Pons (tissue), 1 donor: ENCODE data around the gene EPHB1.

ENCODE experiments used
- DNase-seq: peaks from one replicate; pipeline ENCODE4 v3.0.0-alpha.2; 2016; ENCODE audit warnings: low spot score

EPHB1 gene

DNA sequence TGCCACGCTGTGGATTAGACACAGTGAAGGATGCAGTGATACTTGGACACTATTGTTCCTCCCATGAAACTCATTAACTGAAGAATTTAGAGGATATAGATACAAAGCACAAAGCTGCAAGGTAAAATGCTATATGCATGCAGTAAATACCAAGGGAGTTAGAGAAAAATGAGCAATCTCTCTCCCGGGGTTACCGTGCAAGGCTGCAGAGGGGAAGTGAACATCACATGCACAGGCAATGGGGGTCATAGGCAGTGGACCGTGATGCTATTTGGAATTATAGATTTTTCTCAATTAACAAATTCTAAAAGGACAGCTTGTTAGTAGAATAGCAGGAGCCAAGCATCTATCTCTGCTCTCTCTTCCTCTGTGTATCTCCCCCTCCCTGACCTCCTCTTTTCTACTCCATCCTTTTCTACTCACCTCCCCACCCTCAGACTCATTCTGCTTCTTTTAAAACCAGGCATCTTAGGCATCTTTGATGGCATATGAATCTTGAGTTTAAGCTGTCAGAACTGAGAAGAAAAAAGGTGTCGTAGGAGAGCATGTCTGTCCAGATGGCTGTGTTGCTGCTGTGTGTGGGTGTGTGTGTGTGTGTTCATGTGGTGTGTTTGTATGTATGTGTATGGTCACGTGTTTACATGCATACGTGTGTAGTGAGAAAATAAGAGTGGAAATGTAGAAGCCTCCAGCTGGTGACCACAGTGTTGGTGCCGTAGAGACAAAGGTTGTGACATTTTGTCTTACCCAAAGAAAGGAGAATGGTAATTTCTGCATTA lies 339.0 kb downstream of the EPHB1 start:
- no peak for DNase-seq

GRCh38 chr3:135134684-135135075 lies 339.6 kb downstream of the EPHB1 start:
- no peak for DNase-seq

- no peak for DNase-seq
Measured at GRCh38 chr3:135135445-135135844, 340.4 kb downstream of the EPHB1 start.

- no peak for DNase-seq
Measured at GRCh38 chr3:135136361-135137100, 341.5 kb downstream of the EPHB1 start.

DNA sequence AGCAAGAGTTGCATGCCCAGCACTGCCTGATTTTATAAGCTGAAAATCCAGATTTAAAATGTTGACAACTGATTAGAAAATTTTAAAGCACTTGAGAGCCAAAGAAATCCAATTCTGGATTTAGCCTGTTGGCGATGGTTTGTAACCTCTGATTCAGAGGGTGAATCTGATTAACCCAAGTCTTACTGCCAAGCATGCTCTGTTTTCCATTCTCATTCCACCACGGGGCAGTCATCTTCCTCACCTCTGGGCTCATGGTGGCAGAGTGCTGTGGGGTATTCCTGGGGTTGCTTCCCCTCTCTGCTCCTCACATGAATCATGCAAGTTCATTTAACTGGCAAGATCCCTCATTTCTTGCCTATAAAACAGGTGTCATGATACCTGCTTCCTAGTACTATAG lies 342.2 kb downstream of the EPHB1 start:
- no peak for DNase-seq

DNA sequence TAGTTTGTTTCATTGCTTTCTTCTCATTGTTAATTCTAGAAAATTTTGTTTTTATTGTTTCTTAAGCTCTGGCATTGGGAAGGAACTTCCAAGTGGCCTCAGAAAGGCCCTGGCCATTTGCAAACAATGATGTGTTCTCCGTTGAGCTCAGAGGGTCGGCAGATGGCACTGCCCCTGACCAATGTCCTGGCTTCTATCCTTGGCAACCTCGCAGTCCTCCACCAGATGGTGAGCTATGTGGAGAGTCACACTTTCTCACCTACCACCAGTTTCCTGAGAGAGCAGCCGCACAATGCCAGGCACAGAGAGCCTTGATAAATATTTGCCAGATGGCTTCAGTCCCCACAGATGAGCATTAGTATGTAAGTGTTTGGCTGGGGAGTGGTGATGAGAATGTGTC lies 343.7 kb downstream of the EPHB1 start:
- DNase-seq, result no peak

- DNase-seq, result no peak
Measured at GRCh38 chr3:135140591-135140990, 345.5 kb downstream of the EPHB1 start.

DNA sequence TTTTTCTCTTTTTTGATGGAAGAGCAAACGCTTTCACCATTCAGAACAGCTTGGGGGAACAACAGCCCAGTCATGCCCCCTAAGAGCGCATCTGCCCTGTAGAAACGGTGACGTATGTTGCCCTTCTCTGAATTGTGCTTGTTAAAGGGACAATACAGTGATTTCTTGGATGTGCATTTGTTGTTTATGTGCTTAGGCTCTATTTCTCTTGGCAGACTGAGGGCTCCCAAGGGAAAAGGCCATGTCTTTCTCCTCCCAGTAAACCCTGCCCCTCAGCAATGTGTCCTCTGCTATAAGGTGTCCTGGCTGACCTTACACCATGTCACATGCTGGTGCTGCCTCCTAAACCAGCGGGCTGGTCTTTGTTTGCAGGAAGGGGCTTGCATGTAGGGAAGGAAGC lies 346.1 kb downstream of the EPHB1 start:
- peak; percentile 87 for DNase-seq

- DNase-seq, result no peak
Measured at GRCh38 chr3:135141672-135142071, 346.6 kb downstream of the EPHB1 start.

DNA sequence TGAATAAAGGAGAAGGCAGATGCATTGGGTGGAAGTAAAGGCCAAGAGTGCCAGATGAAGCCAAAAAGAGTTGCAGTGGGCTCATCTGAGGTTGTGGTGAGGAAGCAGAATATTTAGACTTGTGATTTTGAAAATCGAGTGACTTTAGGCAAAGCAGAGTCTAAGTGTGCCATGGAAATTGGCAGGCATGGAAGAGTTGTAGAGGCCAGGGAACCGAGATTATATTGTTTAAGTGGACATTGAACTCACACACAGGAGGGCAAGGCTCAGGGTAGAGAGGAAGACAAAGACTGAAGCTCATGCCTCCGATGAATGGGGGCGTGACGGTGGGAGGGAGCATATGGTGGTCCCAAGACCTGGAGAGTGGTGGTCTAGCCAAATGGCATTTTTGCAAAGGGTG lies 347.5 kb downstream of the EPHB1 start:
- no peak for DNase-seq

GRCh38 chr3:135143474-135143873 lies 348.4 kb downstream of the EPHB1 start:
- no peak for DNase-seq

DNA sequence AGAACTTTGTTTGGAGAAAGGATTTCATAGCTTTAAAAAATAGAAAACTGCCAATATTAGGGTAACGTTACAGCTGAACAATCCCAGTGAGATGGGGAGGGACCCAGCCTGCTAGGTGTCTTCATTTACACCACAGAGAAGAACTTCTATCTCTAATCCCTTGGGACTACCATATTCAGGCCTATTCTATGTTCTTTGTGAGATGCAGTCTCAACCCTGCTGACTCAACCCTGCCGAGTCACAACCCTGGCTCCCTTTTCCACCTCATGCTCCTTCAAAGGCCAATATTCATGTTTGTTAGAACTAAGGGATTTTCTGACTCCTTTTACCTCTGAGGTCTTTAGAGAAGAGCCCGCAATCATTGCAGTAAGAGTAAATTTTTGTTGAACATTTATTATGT lies 350.5 kb downstream of the EPHB1 start:
- DNase-seq, result no peak

GRCh38 chr3:135147657-135148056 lies 352.6 kb downstream of the EPHB1 start:
- no peak for DNase-seq

GRCh38 chr3:135148398-135149020 lies 353.4 kb downstream of the EPHB1 start:
- DNase-seq, result peak; percentile 37

DNA sequence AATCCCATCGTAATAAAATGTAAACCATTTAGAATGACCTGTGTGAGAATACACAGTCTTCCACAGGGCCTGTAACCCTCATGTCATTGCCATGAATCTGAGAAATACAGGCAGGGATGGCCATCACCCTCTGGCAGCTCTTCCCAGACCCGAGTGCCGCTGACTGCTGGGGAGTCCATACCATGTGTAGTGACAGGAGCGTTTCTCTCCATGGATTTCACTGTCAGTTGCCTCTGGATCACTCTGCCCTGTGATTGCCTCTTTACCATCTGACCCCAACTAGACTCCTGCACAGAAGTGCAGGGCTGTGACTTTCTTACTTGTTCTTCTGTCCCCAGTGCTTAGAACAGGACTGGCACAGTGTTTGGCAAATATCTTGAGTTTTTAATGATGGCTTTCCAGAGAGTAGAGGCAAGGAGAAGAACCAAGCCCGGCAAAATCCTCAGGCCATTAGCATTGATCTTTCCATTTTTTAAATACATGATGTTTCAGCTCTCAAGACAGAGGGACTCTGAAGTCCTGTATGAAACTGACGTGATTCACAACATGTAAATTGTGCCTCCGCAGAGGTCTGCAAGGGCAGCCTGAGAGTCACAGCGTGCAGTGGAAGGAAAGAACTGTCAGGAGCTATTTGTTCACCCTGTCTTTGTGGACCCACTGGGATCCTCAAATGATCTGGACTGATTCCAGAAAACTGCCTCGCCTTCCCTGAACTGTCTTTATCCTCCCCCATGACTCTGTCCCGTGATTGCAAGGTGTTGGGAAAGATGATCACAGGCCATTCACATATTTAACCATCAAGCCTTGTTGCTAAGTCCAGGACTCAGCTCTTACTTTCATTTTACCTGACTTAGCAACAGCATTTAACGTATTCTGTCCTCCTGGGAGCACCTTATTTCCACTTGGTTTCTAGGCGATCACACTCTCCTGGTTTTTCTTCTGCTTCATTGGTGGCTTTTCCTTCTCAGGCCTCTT lies 354.9 kb downstream of the EPHB1 start:
- DNase-seq, result no peak

- no peak for DNase-seq
Measured at GRCh38 chr3:135154186-135154585, 359.1 kb downstream of the EPHB1 start.

DNA sequence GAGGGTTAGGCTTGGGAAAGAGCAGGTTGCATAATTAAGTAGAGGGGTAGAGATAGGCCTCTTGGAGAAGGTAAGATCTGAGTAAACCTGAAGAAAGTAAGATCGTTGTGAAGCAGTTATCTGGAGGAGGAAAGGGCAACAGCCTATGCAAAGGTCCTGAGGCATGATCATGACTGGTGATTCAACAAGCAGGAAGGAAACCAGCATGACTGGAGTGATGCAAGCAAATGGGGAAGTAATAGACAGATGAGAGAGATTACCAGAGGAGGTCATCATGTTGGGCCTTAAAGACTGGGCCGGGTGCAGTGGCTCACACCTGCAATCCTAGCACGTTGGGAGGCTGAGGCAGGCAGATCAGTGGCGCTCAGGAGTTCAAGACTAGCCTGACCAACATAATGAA lies 360.2 kb downstream of the EPHB1 start:
- no peak for DNase-seq

DNA sequence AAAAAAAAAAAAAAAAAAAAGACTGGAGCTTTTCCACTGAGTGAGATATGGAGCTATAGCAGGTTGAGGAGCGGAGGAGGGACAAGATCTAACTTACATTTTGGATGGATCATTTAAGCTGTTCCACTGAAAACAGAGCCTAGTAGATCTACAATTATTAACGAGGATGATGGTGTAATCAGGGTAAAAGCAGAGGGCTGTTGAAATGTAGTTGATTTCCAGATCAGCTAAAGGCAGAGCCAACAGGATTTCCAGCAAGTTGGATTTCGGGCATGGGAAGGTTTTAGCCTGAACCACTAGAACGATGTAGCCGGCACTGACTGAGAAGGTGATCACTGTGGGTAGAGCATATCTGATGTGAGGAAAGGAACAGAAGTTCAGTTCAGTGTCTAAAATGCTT lies 360.7 kb downstream of the EPHB1 start:
- no peak for DNase-seq

DNA sequence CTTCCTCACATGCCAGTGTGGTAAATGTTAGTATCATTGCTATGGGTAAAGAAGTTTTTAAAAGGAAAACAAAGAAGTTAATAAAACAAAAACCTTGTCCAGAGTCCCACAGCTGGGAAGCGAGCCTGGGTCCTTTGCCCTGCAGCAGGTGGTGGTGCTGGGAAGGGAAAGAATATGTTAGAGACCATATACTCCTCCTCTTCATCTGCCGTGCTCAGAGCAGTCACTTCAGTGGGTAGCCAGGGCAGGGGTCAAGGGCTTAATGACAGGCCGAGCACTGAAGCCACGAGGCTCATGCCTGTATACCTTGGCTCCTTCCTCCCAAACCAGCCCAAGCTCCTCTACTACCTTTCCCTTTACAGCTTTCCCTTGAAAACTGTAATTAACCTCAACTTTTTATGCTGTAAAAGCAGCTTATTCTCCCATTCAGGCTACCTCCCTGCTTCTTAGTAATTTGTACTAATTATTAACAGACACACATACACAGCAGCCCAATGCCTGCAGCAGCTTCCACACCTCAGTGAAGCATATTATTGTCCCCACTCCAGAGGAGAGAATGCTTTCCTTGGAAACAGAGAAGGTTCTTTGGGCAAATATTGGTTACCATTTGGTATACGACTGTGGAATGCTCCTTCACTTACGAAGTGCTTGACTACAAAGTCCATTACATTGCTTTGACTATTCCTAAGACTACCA lies 362.1 kb downstream of the EPHB1 start:
- DNase-seq, result no peak

- DNase-seq, result no peak
Measured at GRCh38 chr3:135158520-135158919, 363.5 kb downstream of the EPHB1 start.

- DNase-seq, result no peak
Measured at GRCh38 chr3:135159681-135160247, 364.7 kb downstream of the EPHB1 start.
